Mucosa of descending colon (tissue), 3 donors: ENCODE results near the gene TMCO4. TPM values are rescaled to one million over a fixed set of nuclear protein-coding genes. Genes with fewer than 3 reads are reported as not detected.

Experiments used
- ATAC-seq: fragments of 200-7000 bp; cut with Tn5 transposase; one replicate; pipeline ENCODE4 v1.9.1; 2020; ENCODE audit warnings: mild to moderate bottlenecking, moderate library complexity
- DNase-seq, 3 donors: peaks; one replicate each; pipeline ENCODE4 v3.0.0-alpha.2; 2020
- H3K36me3 ChIP-seq: fragments of 200-600 bp; one replicate; pipeline ENCODE4 v1.8.0; 2021; ENCODE audit warnings: low read depth, mild to moderate bottlenecking
- H3K4me1 ChIP-seq: fragments of 200-600 bp; one replicate; pipeline ENCODE4 v1.8.0; 2021; ENCODE audit warnings: low read depth, mild to moderate bottlenecking
- H3K4me3 ChIP-seq: fragments of 200-600 bp; one replicate; pipeline ENCODE4 v1.8.0; 2021; ENCODE audit warnings: mild to moderate bottlenecking
- H3K9me3 ChIP-seq: fragments of 200-600 bp; one replicate; pipeline ENCODE4 v1.8.0; 2021; ENCODE audit warnings: mild to moderate bottlenecking
- intact Hi-C, 2 donors: fragments of 100-400 bp; cut with DNase I in 1 of 2; cut with micrococcal nuclease in 1 of 2; formaldehyde crosslinking; loops; one replicate each; pipeline versions ENCODE4 v1.11.0 to v1.11.1; 2022; cut with DNase I, micrococcal nuclease
- total RNA-seq, 3 donors: library from RNA; stranded (reverse); fragmentation: NEBNext Ultra II Directional in 2 of 3; extraction: Animal tissue kit (Norgen Biotek cat#: 25700) in 2 of 3; gene quantifications; one replicate each; pipeline versions ENCODE4 v1.2.1 to v1.2.4, GENCODE V29; 2021 to 2023
- TF ChIP-seq, protein P1 (sequence below): fragments of 200-600 bp; IDR thresholded peaks from one replicate; pipeline ENCODE4 v1.8.0; 2022; ENCODE audit warnings: antibody characterized with exemption, mild to moderate bottlenecking
- donor health status: DM: no; HTN: no; CAD: no; lungs with moderate emphysema.
- donor health status: DM: no; HTN: no; CAD: no.
- donor health status: DM: no; HTN: yes; CAD: no.

The TMCO4 gene
- total RNA-seq, 3 donors from 2014 or later, result 27.9 to 42.8 (median 31.9) TPM

DNA sequence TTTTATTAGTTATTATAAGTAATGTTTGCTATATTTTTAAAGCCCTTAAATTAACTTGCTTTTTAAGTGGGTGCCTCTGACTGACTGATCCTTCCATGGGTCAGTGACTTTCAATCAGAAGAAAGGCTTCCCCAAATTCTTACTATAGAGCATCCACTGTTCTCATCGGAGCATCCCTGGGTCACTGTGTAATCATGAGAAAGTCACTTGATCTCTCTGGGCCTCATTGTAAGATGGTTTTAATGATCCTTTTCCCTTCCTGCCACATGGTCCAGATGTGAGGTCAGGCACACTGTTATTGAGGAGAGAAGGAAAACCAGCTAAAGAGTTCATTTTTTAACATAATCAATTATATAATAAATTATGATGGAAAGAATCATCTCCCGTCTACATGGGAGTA, 166.6 kb downstream of the TMCO4 start:
- H3K36me3 ChIP-seq, result no peaks in the 10 kb centered on the region
- H3K4me1 ChIP-seq, result no peaks in the 10 kb centered on the region
- no peak for ATAC-seq
- intact Hi-C loops, result no loop called here
- no peaks in the 10 kb centered on the region for H3K9me3 ChIP-seq
- TF ChIP-seq, protein P1, sequence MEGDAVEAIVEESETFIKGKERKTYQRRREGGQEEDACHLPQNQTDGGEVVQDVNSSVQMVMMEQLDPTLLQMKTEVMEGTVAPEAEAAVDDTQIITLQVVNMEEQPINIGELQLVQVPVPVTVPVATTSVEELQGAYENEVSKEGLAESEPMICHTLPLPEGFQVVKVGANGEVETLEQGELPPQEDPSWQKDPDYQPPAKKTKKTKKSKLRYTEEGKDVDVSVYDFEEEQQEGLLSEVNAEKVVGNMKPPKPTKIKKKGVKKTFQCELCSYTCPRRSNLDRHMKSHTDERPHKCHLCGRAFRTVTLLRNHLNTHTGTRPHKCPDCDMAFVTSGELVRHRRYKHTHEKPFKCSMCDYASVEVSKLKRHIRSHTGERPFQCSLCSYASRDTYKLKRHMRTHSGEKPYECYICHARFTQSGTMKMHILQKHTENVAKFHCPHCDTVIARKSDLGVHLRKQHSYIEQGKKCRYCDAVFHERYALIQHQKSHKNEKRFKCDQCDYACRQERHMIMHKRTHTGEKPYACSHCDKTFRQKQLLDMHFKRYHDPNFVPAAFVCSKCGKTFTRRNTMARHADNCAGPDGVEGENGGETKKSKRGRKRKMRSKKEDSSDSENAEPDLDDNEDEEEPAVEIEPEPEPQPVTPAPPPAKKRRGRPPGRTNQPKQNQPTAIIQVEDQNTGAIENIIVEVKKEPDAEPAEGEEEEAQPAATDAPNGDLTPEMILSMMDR, result no peak
- no peak overlapping the region for H3K4me3 ChIP-seq
- no peak for DNase-seq

Other genes with a start within 250 kb of the TMCO4 start
- 100 to 1,000 TPM; 320 to 457 (median 426) TPM for gene NBL1, start 155.6 kb downstream of the TMCO4 start, total RNA-seq
- gene HTR6, start 135.0 kb downstream of the TMCO4 start, total RNA-seq, result not detected
- 10 to 100 TPM; 15.1 to 42.6 (median 41.0) TPM for gene RNF186, start 15.4 kb upstream of the TMCO4 start, total RNA-seq
- gene OTUD3, start 82.5 kb upstream of the TMCO4 start, total RNA-seq, result 10 to 100 TPM in 2 of 3 donors, 1 to 10 TPM in 1; 7.8 to 15.4 (median 11.6) TPM
- gene PLA2G2E, start 123.7 kb upstream of the TMCO4 start, total RNA-seq, result not detected
- 1,000 to 10,000 TPM in 1 of 3 donors, 100 to 1,000 TPM in 1, 10 to 100 TPM in 1; 34.8 to 2,765 (median 275) TPM for gene PLA2G2A, start 179.7 kb upstream of the TMCO4 start, total RNA-seq